GM21528 (cell line): Measurements from ENCODE around the gene MRPL37.

ENCODE experiments used
- ATAC-seq: cut with Tn5 transposase; IDR thresholded peaks from one replicate; pipeline ENCODE4 v1.9.1; 2021; ENCODE audit warnings: mild to moderate bottlenecking, moderate library complexity; ENCODE audit not compliant: unreplicated experiment, low FRiP score

Gene MRPL37

DNA sequence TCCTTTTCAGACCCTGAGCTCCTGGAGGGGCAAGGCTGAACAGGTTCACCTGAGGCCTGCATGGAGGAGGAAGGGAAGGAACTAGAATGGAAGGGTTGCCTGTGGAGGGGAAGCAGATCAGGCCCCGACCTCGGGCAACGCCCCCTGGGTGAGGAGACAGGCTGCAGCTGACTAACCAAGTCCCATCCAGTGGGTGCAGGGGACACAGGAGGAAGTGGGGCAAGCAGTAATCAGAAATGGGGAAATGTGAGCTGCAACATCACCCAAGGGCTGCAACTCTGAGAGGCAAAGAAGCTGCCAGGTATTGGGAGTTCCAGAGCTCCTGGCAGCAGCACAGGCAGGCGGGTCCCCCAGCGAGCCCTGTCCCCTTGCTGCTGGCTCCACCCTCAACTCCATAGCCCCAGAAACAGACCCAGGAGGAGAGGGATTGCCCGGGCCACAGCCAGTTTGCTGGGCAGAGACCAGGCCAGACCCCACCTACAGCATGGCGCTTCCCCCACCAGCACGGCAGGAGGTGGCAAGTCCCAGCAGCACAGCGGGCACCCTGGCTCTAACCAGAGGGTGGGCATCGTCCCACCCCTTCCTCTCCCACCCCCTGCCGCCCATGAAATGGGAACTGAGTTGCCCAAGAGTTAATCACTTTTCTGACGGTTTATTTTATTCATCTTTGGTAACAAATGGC lies 38.5 kb downstream of the MRPL37 start:
- ATAC-seq, result no peak

DNA sequence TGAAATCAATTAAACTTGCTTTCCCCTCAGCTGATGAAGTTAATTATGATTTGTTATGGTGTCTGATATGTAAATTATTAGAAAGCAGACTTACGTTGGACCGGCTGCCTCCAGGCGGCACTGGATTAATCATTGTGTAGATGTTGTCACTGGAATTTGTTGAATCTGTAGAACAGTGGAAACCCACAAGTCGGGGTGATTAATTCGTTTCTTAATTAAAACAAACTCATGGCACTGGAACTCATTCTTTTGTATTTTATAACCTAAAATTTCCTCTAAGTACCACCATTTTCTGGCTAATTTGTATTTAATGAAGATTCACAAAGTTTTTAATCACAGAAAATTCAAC lies 39.0 kb downstream of the MRPL37 start:
- no peak for ATAC-seq

DNA sequence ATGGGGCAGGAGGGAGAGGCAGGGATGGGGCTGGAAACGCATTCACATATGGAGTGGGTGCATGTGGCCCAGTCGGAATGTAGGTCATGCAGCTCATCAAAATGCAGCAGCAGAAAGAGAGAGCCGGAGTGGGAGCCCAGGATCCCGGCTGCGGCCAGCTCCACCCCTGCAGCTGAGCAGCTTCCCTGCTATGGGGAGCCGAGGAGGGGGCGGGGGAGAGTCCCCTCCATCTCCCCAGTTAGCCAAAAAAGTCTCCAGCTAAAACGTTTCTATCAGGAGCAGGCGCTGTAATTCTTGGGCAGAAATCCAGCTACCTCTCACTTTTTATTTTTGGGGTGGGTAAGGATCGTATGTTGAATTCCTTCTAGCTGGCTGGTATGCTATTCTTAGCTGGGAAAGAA lies 39.7 kb downstream of the MRPL37 start:
- no peak for ATAC-seq

- ATAC-seq, result no peak
Measured at GRCh38 chr1:54240741-54241335, 40.9 kb downstream of the MRPL37 start.

GRCh38 chr1:54241364-54241763 lies 41.4 kb downstream of the MRPL37 start:
- no peak for ATAC-seq

GRCh38 chr1:54243022-54243421 lies 43.1 kb downstream of the MRPL37 start:
- ATAC-seq, result no peak

DNA sequence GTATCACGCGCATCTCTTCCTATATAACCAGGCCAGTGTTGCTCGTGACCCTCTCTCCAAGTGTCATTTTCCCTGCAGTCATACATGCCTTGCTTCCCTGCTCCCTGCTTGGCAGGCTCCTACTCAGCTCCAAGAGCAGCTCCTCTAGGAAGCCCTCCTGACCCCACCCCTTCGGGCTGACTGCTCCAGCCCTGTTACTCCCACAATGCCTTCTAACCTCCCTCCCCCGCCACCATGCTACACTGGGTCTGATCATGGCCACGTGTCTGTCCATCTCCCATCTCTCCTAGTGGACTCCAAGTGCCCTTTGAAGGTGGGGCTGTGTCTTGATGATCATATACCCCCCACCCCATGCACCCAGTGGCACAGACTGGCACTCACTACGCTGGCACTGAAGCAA lies 44.7 kb downstream of the MRPL37 start:
- no peak for ATAC-seq

GRCh38 chr1:54245501-54245900 lies 45.5 kb downstream of the MRPL37 start:
- ATAC-seq, result no peak

GRCh38 chr1:54246116-54246721 lies 46.3 kb downstream of the MRPL37 start:
- no peak for ATAC-seq

DNA sequence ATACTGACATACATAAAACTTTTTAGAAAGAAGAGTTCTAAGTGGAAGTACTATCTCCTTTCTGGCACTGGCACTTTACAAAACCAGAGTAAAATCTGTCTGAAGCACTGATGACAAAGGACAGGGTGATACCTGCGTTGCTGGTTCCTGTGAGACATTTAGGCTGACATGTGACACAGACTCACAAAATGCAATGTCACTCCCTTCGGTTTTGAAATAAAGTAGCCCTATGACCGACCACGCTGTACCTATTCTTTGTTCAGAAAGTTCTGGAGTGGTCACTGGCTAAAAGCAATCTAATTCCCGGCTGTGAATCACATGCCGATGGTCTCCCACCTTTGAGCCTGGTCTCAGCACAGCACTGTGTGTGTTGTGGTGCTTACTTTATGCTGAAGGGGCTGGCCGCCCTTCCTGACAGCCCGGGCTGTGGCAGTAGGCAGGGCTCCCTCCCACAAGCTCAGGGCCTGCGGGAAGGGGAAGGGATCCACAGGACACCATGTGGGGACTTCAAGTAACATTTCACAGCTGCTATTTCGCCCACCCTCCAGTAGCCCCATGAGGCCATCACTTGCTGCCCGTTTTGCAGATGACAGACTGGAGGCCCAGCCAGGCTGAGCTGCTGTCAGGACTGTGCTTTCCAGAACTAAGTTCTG lies 48.0 kb downstream of the MRPL37 start:
- no peak for ATAC-seq

GRCh38 chr1:54248966-54249365 lies 49.0 kb downstream of the MRPL37 start:
- no peak for ATAC-seq

- no peak for ATAC-seq
Measured at GRCh38 chr1:54249819-54250435, 50.0 kb downstream of the MRPL37 start.

DNA sequence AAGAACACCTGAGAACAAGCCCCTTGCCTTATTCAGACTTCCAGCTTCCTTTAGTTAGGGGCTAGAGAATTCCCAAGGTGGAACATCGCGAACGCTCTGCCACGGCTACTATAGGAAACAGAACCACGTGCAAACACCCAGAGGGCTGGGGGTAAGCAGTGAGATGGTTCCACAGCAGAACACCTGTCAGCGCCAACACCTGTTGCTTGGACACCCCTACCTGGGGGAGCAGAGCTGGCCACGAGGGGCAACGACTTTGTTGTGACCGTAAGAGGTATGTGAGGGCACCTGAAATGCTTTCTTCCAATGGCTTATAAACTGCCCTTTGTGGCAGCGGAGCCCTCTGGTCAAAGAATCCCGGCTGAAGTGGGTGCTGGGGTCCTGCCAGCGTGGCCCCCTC lies 50.7 kb downstream of the MRPL37 start:
- ATAC-seq, result no peak

DNA sequence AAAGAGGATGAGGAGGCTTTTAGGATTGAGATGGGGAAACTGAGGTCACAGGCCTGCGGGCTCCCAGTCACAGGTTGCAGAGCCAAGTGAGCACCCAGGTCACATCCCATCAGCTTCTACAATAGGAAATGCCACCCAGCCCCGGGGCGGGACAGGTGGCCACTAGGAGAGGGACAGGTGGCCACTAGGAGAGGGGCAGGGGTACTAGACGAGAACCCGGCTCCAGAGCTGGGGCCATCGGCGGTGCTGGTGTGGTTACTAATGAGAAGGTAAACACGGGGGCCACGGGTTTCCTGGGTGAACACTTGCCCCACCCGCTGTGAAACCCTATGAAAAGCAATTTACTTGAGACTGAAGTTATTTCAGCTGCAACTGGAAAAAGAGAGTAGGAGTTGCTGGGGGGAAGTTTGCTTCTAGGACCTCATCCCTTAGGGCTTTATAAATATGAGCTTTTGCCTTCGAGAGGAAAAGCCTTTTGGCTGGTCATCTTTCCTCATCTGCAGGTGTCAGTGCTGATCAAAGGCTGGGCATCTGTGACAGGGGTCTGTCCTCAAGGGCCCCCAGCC lies 52.5 kb downstream of the MRPL37 start:
- no peak for ATAC-seq

GRCh38 chr1:54253480-54253879 lies 53.5 kb downstream of the MRPL37 start:
- ATAC-seq, result no peak

DNA sequence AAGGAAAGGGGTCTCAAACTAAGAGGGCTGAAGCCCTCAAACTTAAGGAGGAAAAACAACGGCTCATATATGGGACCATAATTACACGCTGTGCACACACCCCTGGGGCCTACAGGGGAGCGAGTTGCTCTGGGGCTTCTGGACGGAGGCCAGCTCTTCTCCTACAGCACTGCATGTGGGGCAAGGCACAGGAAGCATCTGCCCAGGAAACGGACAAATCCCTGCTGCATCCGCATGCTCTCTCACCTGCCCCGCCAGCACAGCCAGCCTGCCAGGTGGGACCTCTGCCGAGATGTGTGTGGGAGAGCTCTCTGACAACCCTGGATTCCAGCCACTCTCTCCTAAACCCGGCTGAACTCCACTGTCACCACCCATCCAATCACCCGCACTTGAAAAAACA lies 54.1 kb downstream of the MRPL37 start:
- no peak for ATAC-seq

- ATAC-seq, result no peak
Measured at GRCh38 chr1:54255026-54255702, 55.2 kb downstream of the MRPL37 start.

DNA sequence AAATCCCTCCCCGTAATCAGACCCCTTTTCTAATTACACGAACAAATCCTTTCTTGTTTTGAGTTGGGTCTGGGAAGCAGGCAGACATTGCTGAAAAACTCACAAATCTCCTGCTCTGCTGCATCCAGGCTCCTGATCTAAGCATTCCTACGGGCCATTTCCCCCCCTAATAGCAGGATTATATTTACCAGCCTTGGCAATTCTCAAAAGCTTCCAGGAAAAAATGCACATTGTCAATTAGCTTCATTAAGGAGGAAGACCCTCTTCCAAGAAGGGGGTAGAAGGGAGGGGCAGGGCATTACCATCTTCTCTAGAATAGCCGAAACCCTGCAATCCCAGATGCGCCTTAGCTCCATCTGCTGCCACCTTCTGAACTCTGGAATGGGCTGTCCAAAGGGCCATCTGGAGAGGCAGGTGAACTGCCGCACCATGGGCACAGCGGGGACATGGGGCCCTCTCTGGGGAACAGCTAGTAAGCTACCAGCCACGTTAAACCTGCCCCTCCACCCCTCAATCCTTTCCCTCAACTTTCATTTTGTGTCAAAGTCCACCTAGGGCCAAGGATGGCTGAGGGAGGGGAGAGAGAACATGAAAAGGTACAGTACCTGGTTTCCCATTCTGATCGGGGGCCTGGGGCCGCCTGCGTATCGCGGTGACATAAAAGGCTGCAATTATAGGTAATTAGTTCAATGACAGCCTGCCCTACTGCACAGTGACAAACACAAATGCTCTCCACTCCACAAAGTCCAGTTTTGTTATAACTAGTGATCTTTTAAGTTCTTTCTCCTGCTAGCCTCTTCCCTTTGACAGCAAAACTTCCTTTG lies 56.8 kb downstream of the MRPL37 start:
- no peak for ATAC-seq

DNA sequence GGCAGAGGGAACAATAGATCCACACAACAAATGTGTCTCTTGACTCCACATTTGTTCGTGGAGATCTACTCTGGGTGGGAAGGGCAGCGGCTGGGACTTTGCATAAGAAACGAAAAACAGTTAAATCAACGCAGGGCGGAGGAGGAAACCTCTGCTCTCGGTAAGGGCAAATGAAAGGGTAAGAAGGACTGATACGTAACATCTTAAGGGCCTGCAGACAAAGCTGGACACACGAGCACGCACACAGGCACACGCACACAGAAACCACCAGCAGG lies 57.3 kb downstream of the MRPL37 start:
- ATAC-seq, result no peak

GRCh38 chr1:54257876-54258275 lies 57.9 kb downstream of the MRPL37 start:
- ATAC-seq, result no peak
